GM12878 (cell line): ENCODE results near the gene PPP2R2D. TPM values are rescaled to one million over a fixed set of nuclear protein-coding genes. Genes with fewer than 3 reads are reported as not detected.

Experiments
- ATAC-seq: fragments of 200-7000 bp; cut with Tn5 transposase; 3 replicates; pipeline ENCODE4 v1.9.1; 2020; ENCODE audit warnings: mild to moderate bottlenecking, moderate library complexity
- BruUV-seq: library from RNA; stranded (reverse); fragments of 400-500 nt; replicated peaks from 2 replicates; lab custom pipeline; 2021; lab: Mats Ljungman, UMichigan
- CTCF ChIA-PET: fragments of 300-600 bp; sonication (Branson Sonifier 250); formaldehyde crosslinking; extraction: SDS; loops from one replicate; lab custom pipeline; 2021; ENCODE audit warnings: inconsistent platforms; lab: Yijun Ruan, JAX
- POLR2A ChIA-PET: fragments of 350-600 bp; formaldehyde crosslinking; extraction: SDS; loops from one replicate; lab custom pipeline; 2021; ENCODE audit warnings: inconsistent platforms; lab: Charles Lee
- RAD21 ChIA-PET: fragments of 300-600 bp; sonication (Branson Sonifier 250); formaldehyde crosslinking; loops from one replicate; lab custom pipeline; 2023; ENCODE audit warnings: antibody characterized with exemption; ENCODE audit not compliant: unreplicated experiment; lab: Charles Lee
- SMC1A ChIA-PET: fragments of 300-600 bp; sonication (Branson Sonifier 250); formaldehyde crosslinking; loops from one replicate; lab custom pipeline; 2023; ENCODE audit not compliant: unreplicated experiment, uncharacterized antibody; lab: Charles Lee
- DNase-seq: peaks from one replicate; pipeline ENCODE4 v3.0.0-alpha.2; 2011; ENCODE audit warnings: low read depth, low spot score
- FAIRE-seq: peaks from 3 replicates; lab custom pipeline; 2011; peaks lifted over from hg19 to GRCh38; lab: Jason Lieb, UNC
- H2AFZ ChIP-seq: 2 replicates; pipeline ENCODE4 v1.6.0; 2011; ENCODE audit warnings: low read depth, low read length, control low read depth; ENCODE audit not compliant: control insufficient read depth
- H3K27ac ChIP-seq: 2 replicates; pipeline ENCODE4 v1.5.1; 2011; ENCODE audit warnings: control low read depth; ENCODE audit not compliant: control insufficient read depth, insufficient read depth
- H3K27me3 ChIP-seq, 2 experiments: replicated peaks in 1 of 2; 2 replicates each; pipeline versions ENCODE4 v1.6.0 to v1.6.1; 2011; ENCODE audit warnings: low read length in 1 of 2; ENCODE audit not compliant: control insufficient read depth in 2 of 2, insufficient read depth in 2 of 2
- H3K36me3 ChIP-seq, 2 experiments: 2 replicates each; pipeline ENCODE4 v1.5.1; 2011; ENCODE audit warnings: low read length in 1 of 2; ENCODE audit not compliant: control insufficient read depth in 2 of 2, insufficient read depth in 2 of 2
- H3K4me1 ChIP-seq: 2 replicates; pipeline ENCODE4 v1.6.1; 2011; ENCODE audit warnings: mild to moderate bottlenecking, low read length, moderate library complexity, mixed read lengths; ENCODE audit not compliant: control insufficient read depth, insufficient read depth
- H3K4me2 ChIP-seq: 2 replicates; pipeline ENCODE4 v1.6.0; 2011; ENCODE audit warnings: control low read depth; ENCODE audit not compliant: control insufficient read depth, insufficient read depth
- H3K4me3 ChIP-seq: fragments of 200-600 bp; sonication (generic); 2 replicates; pipeline ENCODE4 v1.5.1; 2016
- H3K79me2 ChIP-seq: 2 replicates; pipeline ENCODE4 v1.6.0; 2011; ENCODE audit warnings: low read length; ENCODE audit not compliant: control insufficient read depth, insufficient read depth
- H3K9ac ChIP-seq: 2 replicates; pipeline ENCODE4 v1.8.0; 2011; ENCODE audit warnings: low read length, control low read depth, mixed read lengths; ENCODE audit not compliant: control insufficient read depth, insufficient read depth
- H3K9me3 ChIP-seq: replicated peaks from 3 replicates; pipeline ENCODE4 v1.5.1; 2011; ENCODE audit warnings: mild to moderate bottlenecking, low read length; ENCODE audit not compliant: control insufficient read depth, insufficient read depth
- H4K20me1 ChIP-seq: 2 replicates; pipeline ENCODE4 v1.6.0; 2011; ENCODE audit not compliant: control insufficient read depth, insufficient read depth
- BACH1 ChIP-seq: fragments of 450-650 bp; IDR thresholded peaks from 2 replicates; pipeline ENCODE4 v1.6.1; 2017; ENCODE audit warnings: mild to moderate bottlenecking, borderline replicate concordance
- CBX5 ChIP-seq: sonication (generic); IDR thresholded peaks from 2 replicates; pipeline ENCODE4 v1.6.1; 2016; ENCODE audit warnings: low read depth, moderate library complexity, mild to moderate bottlenecking, inconsistent platforms
- FOXK2 ChIP-seq: fragments of 450-650 bp; IDR thresholded peaks from 2 replicates; pipeline ENCODE4 v1.6.1; 2017; ENCODE audit warnings: mild to moderate bottlenecking, moderate library complexity
- FOXM1 ChIP-seq: IDR thresholded peaks from 2 replicates; pipeline ENCODE4 v1.6.1; 2012; ENCODE audit warnings: low read depth, mild to moderate bottlenecking, inconsistent platforms, low read length, moderate library complexity
- GATAD2B ChIP-seq: fragments of 450-650 bp; conservative IDR thresholded peaks from 2 replicates; pipeline ENCODE4 v1.6.1; 2017; ENCODE audit warnings: low read depth, mild to moderate bottlenecking, moderate library complexity
- JUND ChIP-seq: IDR thresholded peaks from 2 replicates; pipeline ENCODE4 v1.6.1; 2012; ENCODE audit warnings: low read depth, mild to moderate bottlenecking, low read length, improper control_type of control experiment, moderate library complexity
- MEF2A ChIP-seq: IDR thresholded peaks from 2 replicates; pipeline ENCODE4 v1.6.1; 2011; ENCODE audit warnings: low read depth, mild to moderate bottlenecking, low read length, moderate library complexity; ENCODE audit not compliant: insufficient read depth
- POU2F2 ChIP-seq: IDR thresholded peaks from 3 replicates; pipeline ENCODE4 v1.6.1; 2011; ENCODE audit warnings: low read depth, mild to moderate bottlenecking, low read length, borderline replicate concordance
- SMC3 ChIP-seq: IDR thresholded peaks from 2 replicates; pipeline ENCODE4 v1.6.1; 2011; ENCODE audit warnings: low read length, improper control_type of control experiment, borderline replicate concordance
- SREBF1 ChIP-seq: IDR thresholded peaks from 2 replicates; pipeline ENCODE4 v1.6.1; 2012; ENCODE audit warnings: mild to moderate bottlenecking, low read length
- TAF1 ChIP-seq: IDR thresholded peaks from 2 replicates; pipeline ENCODE4 v1.6.1; 2011; ENCODE audit warnings: mild to moderate bottlenecking, low read depth, low read length, borderline replicate concordance
- YY1 ChIP-seq: IDR thresholded peaks from 2 replicates; pipeline ENCODE4 v1.6.1; 2011; ENCODE audit warnings: low read depth, mild to moderate bottlenecking, low read length
- ZNF24 ChIP-seq: fragments of 450-650 bp; IDR thresholded peaks from 2 replicates; pipeline ENCODE4 v1.6.1; 2017; ENCODE audit warnings: antibody characterized with exemption, mild to moderate bottlenecking
- WGBS: methylation state at CpG from one replicate; pipeline ENCODE4 v1.1.6; 2016; ENCODE audit warnings: low lambda C conversion rate; ENCODE audit not compliant: insufficient replicate concordance, insufficient coverage; ENCODE audit errors: missing lambda C conversion rate; 5-methylcytosine and 5-hydroxymethylcytosine counted together
- in situ Hi-C: fragments of 300-500 bp; cut with MboI; formaldehyde crosslinking; loops from 9 replicates; pipeline ENCODE4 v1.14.3; 2018; ENCODE audit warnings: mixed read lengths
- intact Hi-C: fragments of 100-400 bp; cut with micrococcal nuclease; formaldehyde crosslinking; loops from one replicate; pipeline ENCODE4 v1.14.2; 2022; ENCODE audit not compliant: unreplicated experiment
- polyA plus RNA-seq, 11 experiments: library from polyadenylated mRNA; depleted of rRNA in 4 of 11; unstranded in 6 of 11; stranded (reverse) in 5 of 11; fragments of >200 nt; fragmentation: Nextera tagmentation in 4 of 11; fragmentation: Illumina TruSeq in 1 of 11; extraction: Ambion mirVana in 4 of 11; extraction: Trizol in 1 of 11; gene quantifications; 1 replicate in 1 of 11; 2 replicates in 10 of 11; pipeline versions ENCODE4 v1.2.1 to v1.2.3, GENCODE V29; 2011 to 2016; ENCODE audit warnings: inconsistent platforms in 2 of 11, missing spikeins in 2 of 11, low read depth in 1 of 11
- total RNA-seq, 4 experiments: library from RNA; depleted of rRNA in 3 of 4; stranded (reverse); fragments of >200 nt in 3 of 4; fragmentation: Illumina TruSeq in 1 of 4; extraction: Trizol in 1 of 4; gene quantifications; 2 replicates each; pipeline versions ENCODE4 v1.2.1 to v1.2.3, GENCODE V29; 2013 to 2021
- TF ChIP-seq, protein P1 (sequence below): fragments of 450-650 bp; IDR thresholded peaks from 2 replicates; pipeline ENCODE4 v1.6.1; 2017; ENCODE audit warnings: mild to moderate bottlenecking, moderate library complexity
- TF ChIP-seq, protein P2 (sequence below): IDR thresholded peaks from 2 replicates; pipeline ENCODE4 v1.6.1; 2012; ENCODE audit warnings: low read length, inconsistent platforms
- TF ChIP-seq, protein P3 (sequence below): fragments of 450-650 bp; IDR thresholded peaks from 2 replicates; pipeline ENCODE4 v1.6.1; 2017; ENCODE audit warnings: borderline replicate concordance

Gene PPP2R2D
- total and polyA plus RNA-seq, 10 of the 15 experiments (the other 5 are each of a cell fraction or from before 2014, with no cell fraction given), result 2.8 to 41.9 (median 21.8) TPM

DNA sequence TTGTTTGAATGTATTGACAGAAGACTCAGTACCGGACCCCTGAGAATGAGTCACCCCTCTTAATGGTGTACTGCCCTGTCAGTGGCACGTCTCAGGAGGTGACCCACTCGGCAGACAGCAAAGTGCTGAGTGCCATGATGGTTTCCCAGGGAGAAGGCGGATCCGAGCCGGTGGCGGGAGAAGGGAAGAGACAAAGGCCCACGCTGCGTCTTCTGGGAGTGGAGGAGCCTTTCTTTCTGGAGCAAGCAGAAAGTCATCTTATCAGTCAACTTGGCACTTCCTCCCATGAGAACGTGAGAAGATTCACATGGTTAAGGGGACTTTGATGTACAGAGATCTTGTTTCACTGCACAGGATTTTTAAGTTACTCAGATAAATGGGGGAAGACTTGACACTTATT is 14.6 kb upstream of the PPP2R2D start (continued):
- TF ChIP-seq, protein P1, sequence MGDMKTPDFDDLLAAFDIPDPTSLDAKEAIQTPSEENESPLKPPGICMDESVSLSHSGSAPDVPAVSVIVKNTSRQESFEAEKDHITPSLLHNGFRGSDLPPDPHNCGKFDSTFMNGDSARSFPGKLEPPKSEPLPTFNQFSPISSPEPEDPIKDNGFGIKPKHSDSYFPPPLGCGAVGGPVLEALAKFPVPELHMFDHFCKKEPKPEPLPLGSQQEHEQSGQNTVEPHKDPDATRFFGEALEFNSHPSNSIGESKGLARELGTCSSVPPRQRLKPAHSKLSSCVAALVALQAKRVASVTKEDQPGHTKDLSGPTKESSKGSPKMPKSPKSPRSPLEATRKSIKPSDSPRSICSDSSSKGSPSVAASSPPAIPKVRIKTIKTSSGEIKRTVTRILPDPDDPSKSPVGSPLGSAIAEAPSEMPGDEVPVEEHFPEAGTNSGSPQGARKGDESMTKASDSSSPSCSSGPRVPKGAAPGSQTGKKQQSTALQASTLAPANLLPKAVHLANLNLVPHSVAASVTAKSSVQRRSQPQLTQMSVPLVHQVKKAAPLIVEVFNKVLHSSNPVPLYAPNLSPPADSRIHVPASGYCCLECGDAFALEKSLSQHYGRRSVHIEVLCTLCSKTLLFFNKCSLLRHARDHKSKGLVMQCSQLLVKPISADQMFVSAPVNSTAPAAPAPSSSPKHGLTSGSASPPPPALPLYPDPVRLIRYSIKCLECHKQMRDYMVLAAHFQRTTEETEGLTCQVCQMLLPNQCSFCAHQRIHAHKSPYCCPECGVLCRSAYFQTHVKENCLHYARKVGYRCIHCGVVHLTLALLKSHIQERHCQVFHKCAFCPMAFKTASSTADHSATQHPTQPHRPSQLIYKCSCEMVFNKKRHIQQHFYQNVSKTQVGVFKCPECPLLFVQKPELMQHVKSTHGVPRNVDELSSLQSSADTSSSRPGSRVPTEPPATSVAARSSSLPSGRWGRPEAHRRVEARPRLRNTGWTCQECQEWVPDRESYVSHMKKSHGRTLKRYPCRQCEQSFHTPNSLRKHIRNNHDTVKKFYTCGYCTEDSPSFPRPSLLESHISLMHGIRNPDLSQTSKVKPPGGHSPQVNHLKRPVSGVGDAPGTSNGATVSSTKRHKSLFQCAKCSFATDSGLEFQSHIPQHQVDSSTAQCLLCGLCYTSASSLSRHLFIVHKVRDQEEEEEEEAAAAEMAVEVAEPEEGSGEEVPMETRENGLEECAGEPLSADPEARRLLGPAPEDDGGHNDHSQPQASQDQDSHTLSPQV, result no peak
- no peak for TF ChIP-seq BACH1
- TF ChIP-seq, protein P2, sequence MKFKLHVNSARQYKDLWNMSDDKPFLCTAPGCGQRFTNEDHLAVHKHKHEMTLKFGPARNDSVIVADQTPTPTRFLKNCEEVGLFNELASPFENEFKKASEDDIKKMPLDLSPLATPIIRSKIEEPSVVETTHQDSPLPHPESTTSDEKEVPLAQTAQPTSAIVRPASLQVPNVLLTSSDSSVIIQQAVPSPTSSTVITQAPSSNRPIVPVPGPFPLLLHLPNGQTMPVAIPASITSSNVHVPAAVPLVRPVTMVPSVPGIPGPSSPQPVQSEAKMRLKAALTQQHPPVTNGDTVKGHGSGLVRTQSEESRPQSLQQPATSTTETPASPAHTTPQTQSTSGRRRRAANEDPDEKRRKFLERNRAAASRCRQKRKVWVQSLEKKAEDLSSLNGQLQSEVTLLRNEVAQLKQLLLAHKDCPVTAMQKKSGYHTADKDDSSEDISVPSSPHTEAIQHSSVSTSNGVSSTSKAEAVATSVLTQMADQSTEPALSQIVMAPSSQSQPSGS, result no peak

DNA sequence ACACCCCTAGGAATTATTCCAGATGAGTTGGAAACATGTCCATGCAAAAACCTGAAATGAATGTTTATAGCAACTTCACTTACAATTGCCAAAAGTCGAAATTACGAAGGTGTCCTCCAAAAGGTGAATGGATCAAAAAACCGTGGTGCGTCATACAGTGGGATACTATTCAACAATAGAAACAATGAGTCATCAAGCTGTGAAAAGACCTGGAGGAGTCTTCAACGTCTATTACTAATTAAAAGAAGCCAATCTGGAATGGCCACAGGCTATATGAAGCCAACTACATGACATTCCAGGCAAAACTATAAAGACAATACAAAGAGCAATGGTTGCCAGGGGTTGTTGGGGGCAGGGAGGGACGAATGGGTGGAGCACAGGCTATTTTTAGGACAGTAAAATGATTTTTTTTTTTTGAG is 12.6 kb upstream of the PPP2R2D start:
- ATAC-seq (no peak), FAIRE-seq (no peak), DNase-seq (no peak)
- H3K4me3 ChIP-seq, result no peak overlapping the region
- H2AFZ ChIP-seq, result no peak overlapping the region
- no peak overlapping the region for H3K9ac ChIP-seq
- no peaks in the 10 kb centered on the region for H3K9me3 ChIP-seq
- in situ Hi-C loops (loop anchor here (5.0 kb wide), 2 partner anchors 134 to 259 kb away; no protein-coding TSS in a partner anchor), intact Hi-C loops (no loop called here)
- H4K20me1 ChIP-seq, result no peaks in the 10 kb centered on the region
- no peaks in the 10 kb centered on the region for H3K4me1 ChIP-seq
- SMC1A ChIA-PET, result no interaction called here
- no TSS peak for BruUV-seq
- no peak overlapping the region for H3K27ac ChIP-seq
- H3K27me3 ChIP-seq, result no peaks in the 10 kb centered on the region; a peak in 2 of 4 replicates
- H3K4me2 ChIP-seq, result no peak overlapping the region
- CTCF ChIA-PET, result interaction anchor here (2.2 kb wide), 1 partner anchor 135 kb away, joined by 11 read pairs; no protein-coding TSS in a partner anchor
- RAD21 ChIA-PET, result no interaction called here
- no peaks in the 10 kb centered on the region for H3K36me3 ChIP-seq
- 39% methylated on average over 6 of the region's 6 CpGs for WGBS
- no peaks in the 10 kb centered on the region for H3K79me2 ChIP-seq
- POLR2A ChIA-PET, result no interaction called here
- TF ChIP-seq YY1 (no peak), TAF1 (no peak), JUND (no peak), SMC3 (no peak), MEF2A (no peak), POU2F2 (no peak), FOXK2 (no peak), SREBF1 (no peak), FOXM1 (no peak), GATAD2B (no peak), ZNF24 (no peak), CBX5 (no peak)
- TF ChIP-seq, protein P3, sequence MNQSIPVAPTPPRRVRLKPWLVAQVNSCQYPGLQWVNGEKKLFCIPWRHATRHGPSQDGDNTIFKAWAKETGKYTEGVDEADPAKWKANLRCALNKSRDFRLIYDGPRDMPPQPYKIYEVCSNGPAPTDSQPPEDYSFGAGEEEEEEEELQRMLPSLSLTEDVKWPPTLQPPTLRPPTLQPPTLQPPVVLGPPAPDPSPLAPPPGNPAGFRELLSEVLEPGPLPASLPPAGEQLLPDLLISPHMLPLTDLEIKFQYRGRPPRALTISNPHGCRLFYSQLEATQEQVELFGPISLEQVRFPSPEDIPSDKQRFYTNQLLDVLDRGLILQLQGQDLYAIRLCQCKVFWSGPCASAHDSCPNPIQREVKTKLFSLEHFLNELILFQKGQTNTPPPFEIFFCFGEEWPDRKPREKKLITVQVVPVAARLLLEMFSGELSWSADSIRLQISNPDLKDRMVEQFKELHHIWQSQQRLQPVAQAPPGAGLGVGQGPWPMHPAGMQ, result no peak
